SU-DHL-6 (cell line): ENCODE measurements around the gene ZNF280D.
"Not testable (repeated sequence)": the region's sequence is repeated elsewhere in the genome, so short reads cannot be mapped to it uniquely, and the experiment has no call there.

Experiments used
- CTCF ChIP-seq: fragments of 200-600 bp; sonication (generic); IDR thresholded peaks from one replicate; pipeline ENCODE4 v1.5.1; 2017; ENCODE audit warnings: antibody characterized with exemption, mild to moderate bottlenecking, low read length, moderate library complexity; ENCODE audit not compliant: insufficient read depth, poor library complexity, severe bottlenecking
- EZH2phosphoT487 ChIP-seq: fragments of 200-600 bp; sonication (generic), shearing (Covaris generic); conservative IDR thresholded peaks from 2 replicates; pipeline ENCODE4 v1.6.1; 2018; ENCODE audit warnings: mild to moderate bottlenecking, antibody characterized with exemption, low read length, moderate library complexity, mixed read lengths

GRCh38 chr15:56779449-56779848 is 46.1 kb upstream of the ZNF280D start:
- not testable (repeated sequence) for TF ChIP-seq EZH2phosphoT487, CTCF
